ENCODE measurements around the gene SOWAHC.
"Not testable (repeated sequence)": the region's sequence is repeated elsewhere in the genome, so short reads cannot be mapped to it uniquely, and the experiment has no call there.

Gene SOWAHC, protein sequence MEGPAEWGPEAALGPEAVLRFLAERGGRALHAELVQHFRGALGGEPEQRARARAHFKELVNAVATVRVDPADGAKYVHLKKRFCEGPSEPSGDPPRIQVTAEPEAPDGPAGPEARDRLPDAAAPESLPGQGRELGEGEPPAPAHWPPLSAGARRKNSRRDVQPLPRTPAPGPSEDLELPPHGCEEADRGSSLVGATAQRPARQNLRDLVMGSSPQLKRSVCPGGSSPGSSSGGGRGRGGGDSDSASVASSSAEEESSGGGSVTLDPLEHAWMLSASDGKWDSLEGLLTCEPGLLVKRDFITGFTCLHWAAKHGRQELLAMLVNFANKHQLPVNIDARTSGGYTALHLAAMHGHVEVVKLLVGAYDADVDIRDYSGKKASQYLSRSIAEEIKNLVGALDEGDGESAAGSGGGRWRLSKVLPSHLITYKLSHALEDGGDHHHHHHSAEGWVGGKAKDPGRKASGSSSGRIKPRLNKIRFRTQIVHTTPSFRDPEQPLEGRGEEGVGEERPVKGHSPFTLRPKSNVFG

DNA sequence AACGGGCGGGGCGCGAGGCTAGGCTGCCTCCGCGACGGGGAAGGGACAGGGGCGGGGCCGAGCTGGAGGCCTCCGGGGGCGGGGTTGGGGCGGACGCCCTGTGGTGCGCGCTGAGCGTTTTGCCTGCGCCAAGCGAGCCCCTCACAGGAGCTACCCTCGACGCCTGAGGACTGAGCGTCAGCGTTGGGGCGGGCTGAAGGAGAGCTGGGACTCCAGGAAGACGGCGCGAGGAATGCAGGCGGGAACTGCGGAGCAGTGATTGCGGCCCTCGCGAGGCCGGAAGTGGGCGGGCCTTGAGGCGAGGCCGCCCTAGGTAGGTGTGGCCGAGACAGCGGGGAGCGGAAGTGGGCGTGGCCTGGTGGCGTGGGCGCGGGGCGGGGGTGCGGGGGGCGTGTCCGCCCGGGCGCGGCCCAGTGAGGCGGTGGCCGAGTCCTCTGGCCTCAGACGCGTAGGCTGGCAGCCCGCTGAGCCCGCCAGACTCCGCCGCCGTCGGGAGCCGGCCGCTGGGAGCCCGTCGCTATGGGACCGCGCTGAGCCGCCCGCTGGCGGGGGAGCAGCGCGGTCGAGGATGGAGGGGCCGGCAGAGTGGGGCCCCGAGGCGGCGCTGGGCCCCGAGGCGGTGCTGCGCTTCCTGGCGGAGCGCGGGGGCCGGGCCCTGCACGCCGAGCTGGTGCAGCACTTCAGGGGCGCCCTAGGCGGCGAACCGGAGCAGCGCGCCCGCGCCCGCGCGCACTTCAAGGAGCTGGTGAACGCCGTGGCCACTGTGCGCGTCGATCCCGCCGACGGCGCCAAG, at the start of gene SOWAHC, which contains the start of gene SEPTIN10:
TSS of gene SOWAHC (plus strand) at position 443 of the 793 bp plus-strand sequence. CDS start at position 569, 126 bp downstream.
TSS of gene SEPTIN10 (minus strand) at position 45 of the 793 bp plus-strand sequence. CDS start 139 bp downstream, outside the sequence.
- peak; percentile 60 for DNase-seq (ENCODE audit: low read depth)

DNA sequence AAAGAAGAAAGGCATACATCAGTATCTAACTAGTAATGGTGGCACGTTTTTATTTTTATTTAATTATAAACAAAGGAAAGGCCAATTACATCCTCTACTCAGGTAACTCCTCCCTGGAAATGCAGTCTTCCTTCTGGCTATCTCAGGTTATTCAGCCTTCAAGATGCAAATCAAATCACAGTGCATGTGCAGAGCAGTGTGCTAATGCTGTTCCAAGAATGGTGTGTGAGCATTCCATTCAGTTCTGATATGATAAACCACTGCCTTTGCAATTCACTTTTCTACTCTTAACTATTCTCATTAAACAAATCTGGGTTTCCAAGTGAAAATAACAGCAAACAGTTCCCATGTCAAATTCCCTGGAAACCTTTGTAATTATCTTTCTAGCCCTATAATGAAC, 38.8 kb upstream of the SOWAHC start:
- DNase-seq (ENCODE audit: low read depth): no peak

DNA sequence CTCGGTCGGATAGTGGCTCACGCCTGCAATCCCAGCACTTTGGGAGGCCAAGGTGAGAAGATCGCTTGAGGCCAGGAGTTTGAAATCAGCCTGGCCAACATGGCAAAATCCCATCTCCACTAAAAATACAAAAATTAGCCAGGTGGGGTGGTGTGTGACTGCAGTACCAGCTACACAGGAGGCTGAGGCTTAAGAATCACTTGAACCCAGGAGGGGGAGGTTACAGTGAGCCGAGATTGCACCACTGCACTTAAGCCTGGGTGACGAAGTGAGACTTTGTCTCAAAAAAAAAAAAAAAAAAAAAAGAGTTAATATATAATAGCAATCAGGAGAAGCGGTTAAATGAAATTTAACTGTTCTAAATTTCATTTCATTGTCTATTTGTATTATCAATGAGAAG, 36.5 kb upstream of the SOWAHC start:
- not testable (repeated sequence) for DNase-seq (ENCODE audit: low read depth)

DNA sequence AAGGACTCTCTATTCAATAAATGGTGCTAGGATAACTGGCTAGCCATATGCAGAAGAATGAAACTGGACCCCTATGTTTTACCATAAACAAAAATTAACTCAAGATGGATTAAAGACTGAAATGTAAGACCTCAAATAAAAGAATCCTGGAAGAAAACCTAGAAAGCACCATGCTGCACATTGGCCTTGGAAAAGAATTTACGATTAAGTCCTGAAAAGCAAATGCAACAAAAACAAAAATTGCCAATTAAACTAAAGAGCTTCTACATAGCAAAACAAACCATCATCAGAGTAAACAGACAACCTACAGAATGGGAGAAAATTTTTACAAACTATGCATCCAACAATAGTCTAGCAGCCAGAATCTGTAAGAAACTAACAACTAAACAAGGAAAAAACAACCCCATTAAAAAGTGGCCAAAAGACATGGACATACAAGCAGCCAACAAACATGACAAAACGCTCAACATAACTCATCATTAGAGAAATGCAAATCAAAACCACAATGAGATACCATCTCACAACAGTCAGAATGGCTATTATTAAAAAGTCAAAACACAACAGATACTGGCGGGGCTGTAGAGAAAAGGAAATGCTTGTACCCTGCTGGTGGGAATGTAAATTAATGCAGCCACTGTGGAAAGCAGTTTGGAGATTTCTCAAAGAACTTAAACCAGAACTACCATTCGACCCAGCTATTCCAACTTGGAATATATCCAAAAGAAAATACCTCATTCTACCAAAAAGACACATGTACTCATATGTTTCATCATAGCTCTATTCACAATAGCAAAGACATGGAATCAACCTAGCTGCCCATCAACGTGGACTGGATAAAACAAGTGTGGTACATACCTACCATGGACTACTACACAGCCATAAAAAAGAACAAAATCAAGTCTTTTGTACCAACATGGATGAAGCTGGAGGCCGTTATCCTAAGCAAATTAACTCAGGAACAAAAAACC, 31.0 kb upstream of the SOWAHC start:
- no peak for DNase-seq (ENCODE audit: low read depth)

DNA sequence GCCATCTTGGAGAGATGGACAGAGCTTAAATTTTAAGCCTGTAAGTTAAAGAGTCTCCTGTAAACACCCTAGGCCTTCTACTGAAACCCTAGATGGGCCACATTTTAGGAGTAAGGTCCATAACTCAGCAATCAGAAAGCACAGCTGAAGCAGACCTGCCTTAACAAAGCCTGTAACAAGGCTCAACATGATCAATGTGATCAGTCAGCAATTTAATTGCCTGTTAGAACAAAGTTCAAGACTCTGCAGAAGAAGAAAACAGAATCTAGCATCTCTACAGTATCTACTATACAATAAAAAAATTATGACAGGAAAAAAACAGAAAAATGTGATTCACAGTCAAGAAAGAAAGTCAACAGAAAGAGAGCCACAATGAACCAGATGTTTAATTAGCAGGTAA, 27.5 kb upstream of the SOWAHC start:
- no peak for DNase-seq (ENCODE audit: low read depth)

DNA sequence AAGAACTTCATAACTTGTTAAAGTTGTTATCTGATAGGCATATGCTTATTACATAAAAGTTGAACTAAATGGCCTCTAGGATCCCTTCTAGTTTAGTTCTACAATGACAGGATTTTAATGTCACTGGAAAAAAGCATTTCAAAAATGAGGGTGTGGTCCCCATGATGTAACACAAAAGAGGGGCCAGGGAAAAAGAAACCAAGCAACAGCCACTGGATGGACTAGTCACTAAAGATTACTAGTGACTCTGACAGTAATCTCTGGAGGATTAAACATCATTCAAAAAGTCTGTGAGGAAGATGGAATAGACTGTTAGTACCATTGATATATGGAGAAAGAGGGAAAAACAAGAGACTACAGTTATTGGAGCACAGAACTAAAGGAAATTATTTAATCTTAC, 23.0 kb upstream of the SOWAHC start:
- DNase-seq (ENCODE audit: low read depth): no peak

DNA sequence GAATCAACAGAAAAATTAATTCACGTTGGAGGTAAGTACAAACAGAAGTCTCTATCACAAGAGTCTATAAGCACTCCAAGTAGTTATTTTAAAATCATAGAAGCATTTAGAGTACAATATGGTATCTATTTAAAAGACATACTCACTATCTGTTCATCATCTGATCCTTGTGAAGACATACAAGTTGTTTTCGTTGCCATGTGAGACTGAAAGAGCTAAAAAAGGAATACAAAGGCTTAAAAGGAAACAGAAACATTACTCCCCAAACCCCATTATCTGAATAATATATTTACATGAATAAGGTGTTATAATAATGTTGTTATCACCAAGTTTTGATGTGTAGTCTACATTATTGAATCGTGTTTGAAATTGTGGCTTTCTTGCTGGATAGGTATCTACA, 21.3 kb upstream of the SOWAHC start:
- no peak for DNase-seq (ENCODE audit: low read depth)

DNA sequence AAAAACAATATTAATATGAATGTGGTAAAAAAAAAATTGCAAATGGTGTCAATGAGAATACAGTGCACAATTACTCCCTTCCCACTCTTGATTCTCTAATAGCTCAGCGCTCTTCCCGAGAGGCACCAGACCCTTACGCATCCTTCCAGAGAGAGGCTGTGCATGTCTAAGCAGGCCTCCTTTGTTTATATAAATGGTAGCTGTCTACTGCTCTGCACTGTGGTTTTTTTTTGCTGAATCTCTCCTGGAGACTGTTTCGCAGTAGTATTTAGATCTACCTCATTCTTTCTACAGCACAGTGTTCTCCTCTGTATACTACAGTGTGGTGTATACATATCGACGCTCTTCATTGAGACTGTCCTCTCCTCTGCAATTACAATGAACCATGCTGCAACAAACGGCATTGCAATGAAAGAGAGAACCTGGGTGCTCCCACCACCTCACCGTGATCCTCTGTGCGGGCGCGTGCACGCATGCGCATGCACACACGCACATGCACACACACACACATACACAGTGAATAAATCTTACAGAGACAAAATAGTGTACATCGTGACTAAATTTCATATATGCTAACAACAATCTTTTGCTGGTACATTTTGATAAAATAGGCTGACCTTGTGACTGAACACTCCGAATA, 19.8 kb upstream of the SOWAHC start:
- no peak for DNase-seq (ENCODE audit: low read depth)

DNA sequence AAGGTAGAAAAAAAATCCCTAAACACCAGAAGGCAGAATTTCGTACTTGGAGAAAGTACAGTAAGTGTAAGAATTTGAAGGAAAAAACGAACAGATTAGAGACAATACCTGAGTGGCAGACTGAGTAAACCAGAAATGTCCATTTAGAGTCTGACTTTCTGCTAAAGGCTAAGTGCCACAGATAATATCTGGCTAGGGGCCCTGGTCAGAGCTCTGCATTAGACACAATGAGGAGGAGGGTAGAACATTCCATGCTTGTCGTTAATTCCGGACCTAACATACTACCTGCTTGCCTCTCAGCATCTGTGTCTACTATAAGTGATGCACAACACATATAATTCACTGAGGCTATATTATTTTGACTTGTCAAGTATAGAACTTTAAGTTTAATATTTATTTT, 18.5 kb upstream of the SOWAHC start:
- no peak for DNase-seq (ENCODE audit: low read depth)

DNA sequence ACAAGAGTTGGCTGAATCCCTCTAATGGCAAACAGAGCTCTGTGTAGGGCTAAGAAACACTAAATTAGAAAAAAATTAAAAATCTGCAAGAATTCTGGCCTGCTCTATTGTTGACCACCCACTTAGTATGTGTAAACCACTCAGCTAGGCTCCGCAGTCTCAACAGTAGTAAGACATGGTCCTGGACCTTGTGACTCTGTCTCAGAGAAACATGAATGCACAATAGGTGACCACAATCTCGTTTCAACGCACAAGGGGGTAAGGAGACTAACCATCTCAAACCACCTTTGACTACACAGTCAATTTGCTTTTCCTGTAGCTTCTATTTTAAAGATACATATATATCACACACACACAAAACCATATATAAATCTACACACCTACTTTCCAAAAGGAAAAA, 16.9 kb upstream of the SOWAHC start:
- no peak for DNase-seq (ENCODE audit: low read depth)

DNA sequence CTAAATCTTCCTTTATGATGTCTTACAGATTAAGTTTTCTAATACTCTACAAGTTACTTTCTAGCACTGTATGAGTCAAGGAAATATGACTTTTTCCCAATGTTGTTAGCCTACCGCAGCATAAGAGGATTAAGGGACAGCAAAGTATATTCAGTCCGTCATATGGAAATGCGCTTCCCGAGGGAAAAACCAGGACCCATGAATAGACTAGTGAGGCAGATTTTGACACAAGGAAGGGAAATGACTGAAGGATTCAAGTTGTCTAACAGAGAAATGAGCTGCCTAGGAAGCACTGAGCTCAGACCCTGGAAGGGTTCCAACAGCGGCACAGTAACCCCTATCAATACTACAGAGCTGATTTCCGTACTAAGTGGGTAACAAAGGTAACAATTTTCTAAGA, 12.4 kb upstream of the SOWAHC start:
- no peak for DNase-seq (ENCODE audit: low read depth)

DNA sequence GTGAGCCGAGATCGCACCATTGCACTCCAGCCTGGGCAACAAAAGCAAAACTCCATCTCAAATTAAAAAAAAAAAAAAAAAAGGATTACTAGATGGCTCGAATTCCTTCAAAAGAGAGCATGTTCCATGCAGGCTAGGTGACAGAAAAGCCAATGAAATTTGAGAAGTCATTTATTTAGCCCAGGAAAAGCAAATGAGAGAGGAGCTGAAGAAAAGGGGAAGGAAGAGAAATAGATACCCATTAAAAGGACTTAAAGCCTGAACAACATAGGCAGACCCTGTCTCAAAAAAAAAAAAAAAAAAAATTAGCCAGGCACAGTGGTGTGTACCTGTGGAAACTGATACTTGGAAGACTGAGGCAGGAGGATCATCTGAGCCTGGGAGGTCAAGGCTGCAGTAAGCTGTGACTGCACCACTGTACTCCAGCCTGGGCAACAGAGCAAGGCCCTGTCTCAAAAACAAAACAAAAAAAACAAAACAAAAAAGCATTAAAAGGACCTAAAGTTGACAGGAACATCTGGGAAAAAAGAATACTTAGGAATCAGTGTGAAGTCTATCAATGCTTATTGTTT, 11.5 kb upstream of the SOWAHC start:
- DNase-seq (ENCODE audit: low read depth): no peak

DNA sequence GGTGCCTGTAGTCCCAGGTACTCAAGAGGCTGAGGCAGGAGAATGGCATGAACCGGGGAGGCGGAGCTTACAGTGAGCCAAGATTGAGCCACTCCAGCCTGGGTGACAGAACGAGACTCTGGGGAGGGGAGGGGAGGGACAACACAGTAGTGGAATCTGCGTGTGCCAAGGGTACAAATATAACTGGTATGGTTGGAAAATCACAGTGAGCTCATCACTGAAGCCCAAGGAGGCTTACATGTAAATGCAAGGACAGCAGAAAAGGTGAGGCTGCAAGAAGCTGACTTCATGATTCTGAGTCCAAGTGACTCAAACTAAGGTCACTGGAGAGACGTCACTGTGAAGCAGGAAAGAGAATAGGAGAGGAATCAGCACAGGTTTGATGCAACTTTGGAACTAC, 9.6 kb upstream of the SOWAHC start:
- no peak for DNase-seq (ENCODE audit: low read depth)

DNA sequence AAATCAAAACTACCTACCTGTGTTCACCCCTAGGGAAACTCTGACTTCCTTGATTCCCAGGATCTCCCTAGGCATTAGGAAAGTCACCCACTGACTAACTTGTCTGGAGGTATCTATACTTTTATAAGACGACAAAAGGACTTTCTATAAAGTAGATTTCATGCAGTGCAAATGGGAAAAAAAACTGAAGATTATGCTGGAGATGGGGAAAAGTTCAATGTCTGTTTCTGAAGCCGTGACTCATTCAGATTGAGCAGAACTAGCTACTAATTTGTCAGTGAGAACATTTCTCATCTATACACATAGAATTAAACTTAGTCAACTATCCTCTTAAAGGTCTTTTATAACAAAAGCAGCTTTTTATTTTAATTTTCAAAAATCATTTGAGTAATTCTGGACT, 6.4 kb upstream of the SOWAHC start:
- DNase-seq (ENCODE audit: low read depth): no peak

DNA sequence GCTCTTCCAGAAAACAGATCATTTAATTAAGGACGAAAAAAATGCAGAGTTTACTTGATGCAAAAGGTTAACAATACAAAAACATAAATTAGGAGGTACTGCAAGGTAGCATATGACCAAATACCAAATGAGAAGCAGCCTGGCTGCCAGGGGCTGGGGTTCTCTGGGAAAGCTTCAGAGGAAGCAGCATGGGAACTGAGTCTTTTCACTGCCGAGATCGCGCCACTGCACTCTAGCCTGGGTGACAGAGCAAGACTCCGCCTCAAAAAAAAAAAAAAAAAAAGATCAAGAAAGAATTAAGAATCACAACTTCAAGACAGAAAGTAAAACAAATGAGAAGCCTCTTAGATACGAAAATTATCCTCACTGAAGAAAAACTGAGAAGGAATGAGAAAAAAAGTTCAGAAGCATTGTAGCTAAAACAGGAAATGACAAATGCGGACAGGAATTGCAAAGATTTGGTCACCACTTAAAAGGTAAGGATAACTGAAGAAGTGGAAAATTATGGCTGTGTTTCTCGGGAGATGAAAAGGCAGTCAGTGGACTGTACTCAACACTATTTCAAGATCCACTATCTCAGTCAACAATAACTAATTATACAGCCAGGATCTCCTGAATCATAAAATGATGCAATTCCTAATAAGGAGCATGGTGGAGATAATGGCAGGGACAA, 4.7 kb upstream of the SOWAHC start:
- no peak for DNase-seq (ENCODE audit: low read depth)

DNA sequence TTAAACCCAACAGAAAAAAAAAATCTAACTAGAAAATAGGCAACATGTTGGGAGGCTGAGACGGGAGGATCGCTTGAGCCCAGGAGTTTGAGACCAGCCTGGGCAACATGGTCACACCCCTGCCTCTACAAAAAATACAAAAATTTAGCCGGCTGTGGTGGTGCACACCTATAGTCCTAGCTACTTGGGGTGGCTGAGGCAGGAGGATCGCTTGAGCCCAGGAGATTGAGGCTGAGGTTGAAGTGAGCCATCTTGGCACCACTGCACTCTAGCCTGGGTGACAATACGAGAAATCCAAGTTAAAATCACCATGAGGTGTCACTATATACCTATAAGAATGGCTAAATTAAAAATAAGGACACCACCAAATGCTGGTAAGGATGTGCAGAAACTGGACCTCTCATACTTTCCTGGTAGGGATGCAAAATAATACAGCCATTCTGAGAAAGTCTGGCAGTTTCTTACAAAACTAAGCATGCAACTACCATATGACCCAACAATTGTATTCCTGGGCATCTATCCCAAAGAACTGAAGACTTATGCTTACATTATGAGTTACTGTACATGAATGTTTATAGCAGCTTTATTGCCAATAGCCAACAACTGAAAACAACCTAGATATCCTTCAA, 2.6 kb upstream of the SOWAHC start:
- no peak for DNase-seq (ENCODE audit: low read depth)

DNA sequence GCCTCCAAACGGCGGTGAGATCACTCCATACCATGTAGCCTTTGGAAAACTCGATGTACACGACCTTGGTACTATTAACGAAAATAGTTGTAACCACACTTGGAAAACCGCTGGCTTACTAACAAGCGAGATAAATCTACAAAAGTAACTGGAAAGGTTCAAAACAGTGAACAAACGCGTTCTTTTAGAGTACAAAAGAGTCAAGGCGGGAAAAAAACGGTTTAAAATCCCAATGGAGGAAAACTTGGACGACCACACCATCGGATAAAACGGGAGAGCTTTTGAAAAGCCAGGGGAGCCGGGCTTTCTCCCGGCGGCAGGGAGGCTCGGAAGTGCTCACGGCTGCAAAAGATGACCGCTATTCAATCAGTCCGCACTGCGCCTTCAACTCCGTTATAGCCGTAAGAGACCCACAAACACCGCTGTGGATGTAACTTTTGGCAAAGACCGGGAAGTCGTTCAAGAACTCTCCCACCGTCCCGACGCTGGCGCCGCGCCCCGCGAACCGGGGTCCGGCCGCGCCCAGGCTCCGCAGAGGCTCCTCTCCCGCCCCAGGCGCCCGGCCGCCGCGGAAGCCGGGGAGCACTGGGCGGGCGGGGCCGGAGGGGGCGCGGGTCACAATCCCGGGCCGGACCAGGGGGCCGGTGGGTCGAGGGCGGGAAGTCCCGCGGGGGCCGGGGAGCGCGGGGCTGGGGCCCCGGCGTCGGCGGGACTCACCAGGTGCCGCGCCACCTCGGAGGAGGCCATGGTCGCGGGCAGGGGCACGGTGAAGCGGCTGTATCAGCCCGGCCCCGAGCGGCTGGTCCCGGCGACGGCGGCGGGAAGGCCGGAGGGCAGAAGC, 863 bp upstream of the SOWAHC start:
- DNase-seq (ENCODE audit: low read depth): no peak

DNA sequence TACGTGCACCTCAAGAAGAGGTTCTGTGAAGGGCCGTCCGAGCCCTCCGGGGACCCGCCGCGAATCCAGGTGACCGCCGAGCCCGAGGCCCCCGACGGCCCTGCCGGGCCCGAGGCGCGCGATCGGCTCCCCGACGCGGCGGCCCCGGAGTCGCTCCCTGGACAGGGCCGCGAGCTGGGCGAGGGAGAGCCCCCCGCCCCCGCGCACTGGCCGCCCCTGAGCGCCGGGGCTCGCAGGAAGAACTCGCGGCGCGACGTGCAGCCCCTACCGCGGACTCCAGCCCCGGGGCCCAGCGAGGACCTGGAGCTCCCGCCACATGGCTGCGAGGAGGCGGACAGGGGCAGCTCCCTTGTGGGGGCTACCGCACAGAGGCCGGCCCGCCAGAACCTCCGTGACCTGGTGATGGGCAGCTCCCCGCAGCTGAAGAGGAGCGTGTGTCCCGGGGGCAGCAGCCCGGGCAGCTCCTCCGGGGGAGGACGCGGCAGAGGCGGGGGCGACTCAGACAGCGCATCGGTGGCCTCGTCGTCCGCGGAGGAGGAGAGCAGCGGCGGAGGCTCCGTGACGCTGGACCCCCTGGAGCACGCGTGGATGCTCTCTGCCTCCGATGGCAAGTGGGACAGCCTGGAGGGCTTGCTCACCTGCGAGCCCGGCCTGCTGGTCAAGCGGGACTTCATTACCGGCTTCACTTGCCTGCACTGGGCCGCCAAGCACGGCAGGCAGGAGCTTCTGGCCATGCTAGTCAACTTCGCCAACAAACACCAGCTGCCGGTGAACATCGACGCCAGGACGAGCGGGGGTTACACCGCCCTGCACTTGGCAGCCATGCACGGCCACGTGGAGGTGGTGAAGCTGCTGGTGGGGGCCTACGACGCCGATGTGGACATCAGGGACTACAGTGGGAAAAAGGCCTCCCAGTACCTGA, 812 bp downstream of the SOWAHC start:
- DNase-seq (ENCODE audit: low read depth): no peak

All from activated T-cell treated with anti-CD3 and anti-CD28 coated beads for 24 hours (primary cell).